Activated CD4-positive, alpha-beta memory T cell treated with anti-CD3 and anti-CD28 coated beads, Interleukin-2, amount 10 ng/mL, durations not matched to agents 7 days and 5 days (primary cell): ENCODE results near the gene RNF17. TPM values are rescaled to one million over a fixed set of nuclear protein-coding genes. Genes with fewer than 3 reads are reported as not detected.

Experiments
- CTCF ChIA-PET: fragments of 350-600 bp; sonication (Branson Sonifier 250); formaldehyde crosslinking; loops from one replicate; lab custom pipeline; 2021; ENCODE audit warnings: antibody characterized with exemption, inconsistent platforms; lab: Charles Lee
- POLR2A ChIA-PET: fragments of 350-600 bp; sonication (Branson Sonifier 250); formaldehyde crosslinking; loops from one replicate; lab custom pipeline; 2021; ENCODE audit warnings: antibody characterized with exemption; lab: Charles Lee
- DNase-seq: peaks from one replicate; pipeline ENCODE4 v3.0.0-alpha.2; 2020
- H3K27ac Mint-ChIP-seq: one replicate; pipeline ENCODE4 v1.8.0; 2021; ENCODE audit warnings: mild to moderate bottlenecking, mixed read lengths
- H3K27me3 Mint-ChIP-seq: one replicate; pipeline ENCODE4 v1.8.0; 2021; ENCODE audit warnings: mixed read lengths
- H3K36me3 Mint-ChIP-seq: one replicate; pipeline ENCODE4 v1.8.0; 2021; ENCODE audit warnings: low read depth, mixed read lengths
- H3K4me1 Mint-ChIP-seq: one replicate; pipeline ENCODE4 v1.8.0; 2021; ENCODE audit warnings: mixed read lengths
- H3K4me3 Mint-ChIP-seq: one replicate; pipeline ENCODE4 v1.8.0; 2021; ENCODE audit warnings: mild to moderate bottlenecking, mixed read lengths
- H3K9me3 Mint-ChIP-seq: one replicate; pipeline ENCODE4 v1.8.0; 2021; ENCODE audit warnings: mixed read lengths
- total RNA-seq, 2 experiments: library from RNA; stranded (reverse); gene quantifications; one replicate each; pipeline ENCODE4 v1.2.3, GENCODE V29; 2021

The RNF17 gene
- total RNA-seq, 2 experiments from 2014 or later = not detected

DNA sequence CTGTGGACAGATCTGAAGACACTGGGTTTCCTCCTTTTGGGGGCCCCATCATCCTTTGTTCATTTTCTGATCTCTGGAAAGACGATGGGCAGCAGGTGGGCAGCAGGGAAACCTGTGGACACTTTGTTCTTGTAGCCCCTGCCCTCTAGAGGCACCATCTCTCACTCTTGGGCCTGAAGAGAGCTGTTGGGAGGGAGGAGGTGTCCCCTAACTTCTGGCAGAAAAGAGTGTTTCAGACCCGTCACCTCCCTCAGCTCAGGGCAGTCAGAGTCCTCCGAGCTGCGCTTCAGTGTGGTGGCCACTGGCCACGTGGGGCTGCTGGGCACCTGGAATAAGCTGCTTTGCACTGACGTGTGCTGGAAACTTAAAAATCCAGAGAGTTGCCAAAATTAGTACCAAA is 26.9 kb upstream of the RNF17 start:
- peaks cover 6% of the 10 kb centered on the region for H3K4me1 Mint-ChIP-seq
- H3K36me3 Mint-ChIP-seq = no peaks in the 10 kb centered on the region
- no peak overlapping the region for H3K4me3 Mint-ChIP-seq
- CTCF ChIA-PET = no interaction called here
- no peaks in the 10 kb centered on the region for H3K9me3 Mint-ChIP-seq
- POLR2A ChIA-PET = no interaction called here
- H3K27me3 Mint-ChIP-seq = peaks cover 3% of the 10 kb centered on the region
- H3K27ac Mint-ChIP-seq = no peak overlapping the region
- DNase-seq = no peak

DNA sequence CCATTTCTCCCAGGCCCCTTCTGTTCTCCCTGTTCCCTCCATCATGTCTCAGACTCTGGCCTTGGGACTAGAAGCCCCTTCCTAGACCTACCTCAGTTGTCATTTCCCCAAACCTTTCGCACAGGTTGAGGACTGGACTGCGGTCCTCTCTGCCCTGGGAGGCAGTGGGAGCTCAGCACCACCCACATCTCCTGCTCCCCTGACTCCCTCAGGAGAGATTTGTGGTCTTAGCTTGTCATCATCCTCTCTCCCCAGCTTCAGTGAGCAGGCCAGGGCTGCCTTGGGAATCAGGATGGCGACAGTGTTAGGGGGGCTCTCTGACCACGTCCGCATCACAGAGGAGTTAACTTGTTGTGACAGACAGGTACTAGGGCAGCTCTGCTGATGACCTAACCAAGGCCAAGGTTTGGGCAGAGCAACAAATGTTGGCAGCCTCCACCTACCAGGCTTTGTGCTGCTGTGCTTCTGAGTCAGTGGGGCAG is 25.6 kb upstream of the RNF17 start:
- Mint-ChIP-seq H3K27me3 (no peaks in the 10 kb centered on the region), H3K4me3 (no peak overlapping the region), H3K36me3 (no peaks in the 10 kb centered on the region), H3K27ac (no peak overlapping the region), H3K4me1 (peaks cover 7% of the 10 kb centered on the region), H3K9me3 (no peaks in the 10 kb centered on the region)
- CTCF ChIA-PET = no interaction called here
- POLR2A ChIA-PET = interaction anchor here (0.6 kb wide), 1 partner anchor 171 kb away, joined by 3 read pairs; no protein-coding TSS in a partner anchor
- no peak for DNase-seq

DNA sequence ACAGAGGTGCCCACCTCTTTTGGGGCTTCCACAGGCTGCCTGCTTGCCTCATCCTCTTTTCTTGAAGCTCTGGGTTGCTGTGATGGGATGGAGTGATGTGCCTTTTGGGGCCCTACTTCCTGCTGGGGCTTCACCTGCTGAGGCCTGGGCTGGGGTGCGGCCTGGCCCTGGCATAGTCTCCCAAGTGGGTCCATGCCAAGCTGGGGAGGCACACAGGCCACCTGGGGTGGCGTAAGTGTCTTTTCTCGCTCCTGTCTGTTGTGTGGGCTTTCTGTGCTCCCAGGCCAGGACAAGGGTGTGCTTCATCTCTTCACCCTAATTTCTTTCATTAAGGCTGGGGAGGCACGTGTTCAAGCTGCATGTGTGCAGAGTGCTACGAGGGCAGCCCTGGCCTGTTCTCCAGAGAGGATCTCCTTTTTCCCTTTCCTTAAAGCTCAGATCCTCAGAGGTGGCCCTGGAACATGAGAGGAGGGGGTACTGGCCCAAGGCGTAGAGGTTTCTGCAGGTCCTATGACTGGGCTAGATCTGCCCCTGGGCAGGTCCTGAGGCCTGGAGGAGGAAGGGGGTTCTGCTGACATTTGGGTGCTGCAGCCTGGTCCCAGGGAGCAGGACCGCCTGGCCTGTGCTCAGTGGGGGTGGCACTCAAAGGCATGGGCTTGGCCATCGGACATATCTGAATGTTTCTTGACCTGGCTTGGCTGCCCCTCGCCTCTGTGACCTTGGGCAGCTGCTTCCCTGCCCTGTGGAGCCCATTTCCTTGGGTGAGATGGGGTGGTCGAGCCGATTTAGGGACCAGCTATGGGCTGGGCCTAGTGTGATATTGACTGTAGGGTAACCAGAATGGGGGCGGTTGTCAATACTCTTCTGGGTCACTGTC is 23.7 kb upstream of the RNF17 start:
- peaks cover 16% of the 10 kb centered on the region for H3K27me3 Mint-ChIP-seq
- POLR2A ChIA-PET = no interaction called here
- DNase-seq = no peak

DNA sequence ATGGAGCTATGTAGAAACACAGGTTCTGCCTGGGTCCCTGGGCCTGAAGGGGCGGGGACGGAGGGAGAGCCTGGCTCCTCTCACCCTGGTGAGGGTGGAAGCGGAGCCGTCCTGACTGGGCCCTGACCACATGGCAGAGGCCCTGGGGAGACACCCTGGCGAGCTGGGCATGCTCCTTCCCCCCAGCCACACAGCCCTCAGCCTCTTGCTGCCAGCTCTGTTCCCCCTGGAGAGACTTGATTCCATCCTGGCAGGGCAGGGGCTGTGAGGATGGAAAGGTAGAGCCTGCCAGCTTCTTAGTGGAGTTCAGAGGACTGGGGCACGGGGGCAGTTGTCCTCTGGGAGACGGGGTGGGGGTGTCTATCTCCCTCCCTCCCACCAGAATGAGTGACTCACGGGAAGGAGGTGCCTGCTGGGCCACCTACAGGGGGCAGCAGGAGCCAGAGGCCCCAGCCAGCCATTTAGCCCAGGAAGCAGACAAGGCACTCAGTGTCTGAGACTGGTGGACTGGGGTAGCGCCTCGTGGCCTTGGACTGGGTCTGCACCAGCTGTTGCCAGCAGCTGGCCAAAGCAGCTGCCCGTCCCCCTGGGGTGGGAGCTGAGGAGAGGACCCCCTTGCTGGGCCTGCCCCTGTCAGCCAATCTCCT is 22.8 kb upstream of the RNF17 start:
- no peak overlapping the region for H3K4me3 Mint-ChIP-seq
- H3K27ac Mint-ChIP-seq = no peak overlapping the region
- H3K9me3 Mint-ChIP-seq = no peaks in the 10 kb centered on the region
- peaks cover 5% of the 10 kb centered on the region for H3K4me1 Mint-ChIP-seq
- H3K27me3 Mint-ChIP-seq = peaks cover 21% of the 10 kb centered on the region
- ChIA-PET CTCF (no interaction called here), POLR2A (no interaction called here)
- DNase-seq = no peak
- no peaks in the 10 kb centered on the region for H3K36me3 Mint-ChIP-seq

More for the DNA sequence above, 23.7 kb upstream of the RNF17 start:
- Mint-ChIP-seq H3K36me3 (no peaks in the 10 kb centered on the region), H3K27ac (no peak overlapping the region), H3K4me3 (no peak overlapping the region), H3K9me3 (no peaks in the 10 kb centered on the region), H3K4me1 (peaks cover 2% of the 10 kb centered on the region)
- CTCF ChIA-PET = interaction anchor here (1.1 to 1.3 kb wide), 2 partner anchors 10 to 46 kb away, joined by 3 read pairs; no protein-coding TSS in a partner anchor

DNA sequence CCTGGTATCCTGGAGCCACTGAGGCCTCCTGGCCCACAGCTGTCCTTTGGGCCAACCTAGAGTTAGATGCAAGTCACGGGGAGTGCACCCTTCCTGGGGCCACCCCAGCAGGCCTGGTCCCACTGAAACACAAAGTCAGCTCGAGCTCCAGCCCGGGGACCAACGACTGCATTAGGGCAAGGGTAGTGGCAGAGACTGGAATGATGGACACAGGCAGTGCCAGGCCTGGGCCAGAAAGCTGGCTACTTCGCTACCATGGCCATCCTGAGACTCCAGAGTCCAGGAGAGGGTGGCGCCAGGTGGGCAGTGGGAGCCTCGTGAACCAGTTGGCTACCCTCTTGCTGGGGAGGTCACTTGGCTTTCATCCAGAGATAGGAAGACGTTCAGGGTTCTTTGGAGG is 22.2 kb upstream of the RNF17 start:
- Mint-ChIP-seq H3K27ac (no peak overlapping the region), H3K9me3 (no peaks in the 10 kb centered on the region), H3K27me3 (peaks cover 25% of the 10 kb centered on the region), H3K36me3 (no peaks in the 10 kb centered on the region), H3K4me3 (no peak overlapping the region), H3K4me1 (peaks cover 8% of the 10 kb centered on the region)
- POLR2A ChIA-PET = no interaction called here
- no peak for DNase-seq
- CTCF ChIA-PET = interaction anchor here (1.8 kb wide), 1 partner anchor 8 kb away, joined by 4 read pairs; no protein-coding TSS in a partner anchor

DNA sequence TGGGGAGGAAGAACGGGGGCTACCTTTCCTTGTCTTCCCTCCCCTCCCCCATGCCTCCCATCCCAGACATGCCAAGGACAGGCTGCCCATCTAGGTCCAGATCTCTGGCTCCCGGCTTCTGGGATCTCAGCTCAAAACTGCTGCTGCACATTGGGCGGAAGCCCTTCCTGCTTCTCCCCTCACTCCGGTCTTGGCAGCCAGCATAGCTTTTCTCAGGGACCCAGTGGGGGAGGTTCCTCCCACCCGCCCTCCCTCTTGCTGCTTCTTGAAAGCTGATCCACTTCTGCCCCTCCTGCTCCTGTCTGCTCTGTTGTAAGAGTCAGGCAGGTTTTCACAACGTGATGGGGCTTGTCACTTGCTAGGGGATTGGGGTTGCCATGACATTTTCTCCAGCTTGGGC is 21.7 kb upstream of the RNF17 start:
- Mint-ChIP-seq H3K27me3 (peaks cover 30% of the 10 kb centered on the region), H3K4me3 (no peak overlapping the region), H3K36me3 (no peaks in the 10 kb centered on the region), H3K27ac (no peak overlapping the region), H3K4me1 (peaks cover 12% of the 10 kb centered on the region), H3K9me3 (no peaks in the 10 kb centered on the region)
- DNase-seq = no peak
- ChIA-PET CTCF (interaction anchor here (1.2 to 1.8 kb wide), 2 partner anchors 9 to 57 kb away, joined by 4 read pairs; no protein-coding TSS in a partner anchor), POLR2A (interaction anchor here (0.6 to 1.4 kb wide), 2 partner anchors 33 to 409 kb away, joined by 3 read pairs; no protein-coding TSS in a partner anchor)

DNA sequence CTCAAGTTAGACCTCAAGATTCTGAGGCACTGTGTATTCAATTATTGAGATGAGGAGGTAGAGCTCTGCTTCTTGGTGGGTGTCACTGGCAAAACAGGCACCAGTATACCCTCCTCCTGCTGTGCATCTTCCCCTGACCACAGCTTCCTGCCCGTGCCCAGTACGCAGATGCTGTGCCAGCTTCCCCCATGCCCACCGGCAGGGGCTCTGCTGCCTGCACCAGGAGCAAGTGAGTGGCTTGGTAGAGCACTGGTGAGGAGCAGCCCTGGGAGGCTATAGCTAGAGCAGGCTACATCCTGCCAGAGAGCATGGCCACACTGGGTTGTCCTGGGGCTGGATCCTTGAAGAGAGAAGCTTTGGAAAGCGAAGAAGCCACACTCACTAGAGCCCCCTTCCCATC is 21.0 kb upstream of the RNF17 start:
- POLR2A ChIA-PET = interaction anchor here (1.4 kb wide), 1 partner anchor 33 kb away, joined by 3 read pairs; no protein-coding TSS in a partner anchor
- Mint-ChIP-seq H3K4me3 (no peak overlapping the region), H3K27ac (no peak overlapping the region), H3K36me3 (no peaks in the 10 kb centered on the region), H3K9me3 (no peaks in the 10 kb centered on the region), H3K4me1 (peaks cover 16% of the 10 kb centered on the region), H3K27me3 (peaks cover 35% of the 10 kb centered on the region)
- DNase-seq = no peak
- CTCF ChIA-PET = interaction anchor here (1.2 to 1.8 kb wide), 2 partner anchors 9 to 58 kb away, joined by 4 read pairs; no protein-coding TSS in a partner anchor

DNA sequence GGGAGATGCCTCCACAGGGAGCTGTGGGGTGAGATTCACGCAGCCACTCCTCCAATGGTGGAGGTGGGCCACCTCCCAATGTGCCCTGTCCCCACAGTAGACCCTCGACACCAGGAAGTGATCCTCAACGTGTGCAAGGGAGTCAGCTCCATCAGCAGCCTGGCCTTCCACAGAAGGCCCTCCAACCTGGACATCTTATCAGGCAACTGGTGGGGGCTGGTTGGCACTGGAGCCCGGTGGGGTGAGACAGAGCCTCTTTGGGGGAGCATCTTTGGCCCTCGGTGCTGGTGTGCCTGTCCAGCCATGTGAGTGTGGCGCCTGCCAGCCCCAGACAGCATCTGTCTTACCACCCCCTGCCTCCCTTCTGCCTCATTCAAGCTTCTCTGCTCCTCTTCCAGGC is 19.7 kb upstream of the RNF17 start:
- CTCF ChIA-PET = interaction anchor here (0.9 kb wide), 1 partner anchor 15 kb away, joined by 3 read pairs; no protein-coding TSS in a partner anchor
- H3K27me3 Mint-ChIP-seq = peaks cover 44% of the 10 kb centered on the region

DNA sequence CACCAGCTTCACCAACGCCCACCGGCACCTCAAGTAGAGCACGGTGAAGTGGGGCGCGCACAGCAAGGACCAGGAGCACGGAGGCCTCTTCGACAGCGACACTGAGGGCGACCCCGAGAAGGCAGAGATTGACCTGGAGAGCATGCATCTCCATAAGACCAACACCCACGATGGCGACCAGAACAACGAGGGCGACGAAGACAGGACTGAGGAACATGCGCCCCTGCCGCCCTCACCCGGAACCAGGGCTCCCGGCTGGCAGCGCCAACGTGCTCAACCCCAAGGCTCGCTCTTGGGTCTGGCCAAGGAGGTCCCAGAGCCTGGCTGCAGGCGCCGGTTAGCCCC is 18.5 kb upstream of the RNF17 start:
- Mint-ChIP-seq H3K27ac (peak overlapping the region; percentile 16), H3K36me3 (no peaks in the 10 kb centered on the region), H3K9me3 (no peaks in the 10 kb centered on the region), H3K4me3 (no peak overlapping the region), H3K4me1 (peaks cover 21% of the 10 kb centered on the region), H3K27me3 (peaks cover 52% of the 10 kb centered on the region)
- CTCF ChIA-PET = no interaction called here
- POLR2A ChIA-PET = no interaction called here
- no peak for DNase-seq

More for the DNA sequence above, 19.7 kb upstream of the RNF17 start:
- Mint-ChIP-seq H3K27ac (no peak overlapping the region), H3K36me3 (no peaks in the 10 kb centered on the region), H3K4me3 (no peak overlapping the region), H3K4me1 (peaks cover 21% of the 10 kb centered on the region), H3K9me3 (no peaks in the 10 kb centered on the region)
- POLR2A ChIA-PET = no interaction called here
- no peak for DNase-seq

DNA sequence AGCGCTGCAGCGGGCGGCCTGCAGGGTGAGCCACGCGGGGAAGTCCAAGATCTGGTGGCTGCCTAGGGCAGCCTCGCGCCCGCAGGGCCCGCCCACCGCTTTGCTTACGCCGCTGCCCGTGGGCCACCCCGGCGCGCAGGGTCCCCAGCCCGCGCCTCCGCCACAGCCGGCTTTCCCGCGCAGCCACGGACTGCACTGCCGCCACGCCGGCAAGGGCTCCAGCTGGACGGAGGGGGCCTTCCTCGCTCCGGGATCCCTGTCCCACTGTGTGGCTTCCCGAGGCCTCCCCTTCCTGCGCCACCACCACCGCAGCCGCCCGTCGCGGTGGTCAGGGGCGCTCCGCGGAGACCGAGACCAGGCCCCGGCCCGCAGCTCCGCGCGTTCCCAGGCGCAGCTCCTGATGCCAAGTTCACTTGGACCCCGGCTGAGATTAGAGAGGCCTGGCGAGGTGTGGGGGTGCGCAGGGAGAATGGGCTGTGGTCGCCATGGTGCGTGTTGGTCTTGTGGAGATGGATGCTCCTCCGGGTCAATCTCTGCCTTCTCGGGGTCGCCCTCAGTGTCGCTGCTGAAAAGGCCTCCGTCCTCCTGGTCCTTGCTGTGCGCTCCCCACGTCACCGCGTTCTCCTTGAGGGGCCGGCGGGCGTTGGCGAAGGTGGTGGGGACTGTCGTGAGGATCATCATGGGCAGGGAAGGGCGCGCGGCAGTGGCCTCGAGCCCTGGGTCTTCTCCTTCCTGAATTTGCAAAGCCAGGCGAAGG is 17.9 kb upstream of the RNF17 start:
- no peaks in the 10 kb centered on the region for H3K36me3 Mint-ChIP-seq
- no peak overlapping the region for H3K27ac Mint-ChIP-seq
- no peak for DNase-seq
- H3K4me3 Mint-ChIP-seq = peak overlapping the region; percentile 30
- no peaks in the 10 kb centered on the region for H3K9me3 Mint-ChIP-seq
- POLR2A ChIA-PET = no interaction called here
- CTCF ChIA-PET = no interaction called here
- peaks cover 21% of the 10 kb centered on the region for H3K4me1 Mint-ChIP-seq
- peaks cover 58% of the 10 kb centered on the region for H3K27me3 Mint-ChIP-seq

DNA sequence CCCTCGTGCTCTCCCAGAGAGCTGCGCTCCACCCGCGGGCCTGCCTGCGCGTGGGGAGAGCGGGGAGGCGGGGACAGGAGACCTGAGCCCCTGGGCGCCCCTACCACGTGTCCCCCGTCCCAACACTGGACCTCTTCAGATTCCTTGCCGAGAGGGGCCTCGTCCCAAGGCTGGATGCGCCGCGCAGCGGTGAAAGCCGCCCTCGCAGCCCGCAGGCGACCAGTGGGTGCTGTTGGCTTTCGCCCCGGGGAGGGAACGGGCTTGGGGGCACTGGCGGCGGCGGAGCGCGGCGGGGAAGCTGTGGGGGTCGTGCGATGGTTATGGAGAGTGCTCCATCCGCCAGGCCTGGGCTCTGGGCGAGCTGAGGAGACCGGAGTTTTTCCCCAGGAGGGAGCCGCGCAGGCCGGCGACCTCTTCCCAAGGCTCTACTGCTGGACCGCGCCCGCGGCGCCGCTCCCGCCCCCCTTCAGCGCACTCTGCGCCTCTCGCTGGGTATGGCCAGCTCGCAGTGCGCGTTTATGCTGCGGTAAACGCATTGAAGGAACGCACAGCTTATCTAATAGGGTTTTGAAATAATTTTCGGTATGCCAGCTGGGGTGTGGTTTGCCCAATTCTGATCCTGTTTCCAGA is 17.2 kb upstream of the RNF17 start:
- Mint-ChIP-seq H3K4me1 (peaks cover 21% of the 10 kb centered on the region), H3K36me3 (no peaks in the 10 kb centered on the region), H3K27ac (no peak overlapping the region), H3K4me3 (peak overlapping the region; percentile 61), H3K27me3 (peaks cover 63% of the 10 kb centered on the region), H3K9me3 (no peaks in the 10 kb centered on the region)
- DNase-seq = no peak
- ChIA-PET CTCF (no interaction called here), POLR2A (no interaction called here)
